Immature natural killer cell (primary cell): ENCODE data around the gene RASAL2. TPM values are rescaled to one million over a fixed set of nuclear protein-coding genes. Genes with fewer than 3 reads are reported as not detected.

Source experiments
- DNase-seq, 3 donors: peaks; one replicate each; pipeline ENCODE4 v3.0.0; 2022; ENCODE audit warnings: mixed read lengths in 1 of 3
- H3K27ac Mint-ChIP-seq, 6 donors: one replicate each; pipeline ENCODE4 v1.8.0; 2020; ENCODE audit warnings: mixed read lengths in 6 of 6, mild to moderate bottlenecking in 5 of 6, inconsistent platforms in 4 of 6, moderate library complexity in 3 of 6
- H3K27me3 Mint-ChIP-seq, 3 donors: one replicate each; pipeline ENCODE4 v1.8.0; 2020 to 2021; ENCODE audit warnings: low read depth in 3 of 3, mild to moderate bottlenecking in 3 of 3, mixed read lengths in 3 of 3, moderate library complexity in 3 of 3, inconsistent platforms in 1 of 3
- H3K36me3 Mint-ChIP-seq, 3 donors: one replicate each; pipeline ENCODE4 v1.8.0; 2020; ENCODE audit warnings: mixed read lengths in 3 of 3, inconsistent platforms in 2 of 3, mild to moderate bottlenecking in 2 of 3
- H3K4me1 Mint-ChIP-seq, 2 donors: one replicate each; pipeline ENCODE4 v1.8.0; 2020; ENCODE audit warnings: inconsistent platforms in 2 of 2, mild to moderate bottlenecking in 2 of 2, mixed read lengths in 2 of 2, moderate library complexity in 1 of 2
- H3K4me3 Mint-ChIP-seq, 5 donors: one replicate each; pipeline ENCODE4 v1.8.0; 2020; ENCODE audit warnings: mild to moderate bottlenecking in 5 of 5, mixed read lengths in 5 of 5, inconsistent platforms in 3 of 5, moderate library complexity in 3 of 5
- H3K9me3 Mint-ChIP-seq, 6 donors: one replicate each; pipeline ENCODE4 v1.8.0; 2020; ENCODE audit warnings: mild to moderate bottlenecking in 6 of 6, mixed read lengths in 6 of 6, inconsistent platforms in 4 of 6, moderate library complexity in 3 of 6
- polyA plus RNA-seq, 3 donors: library from polyadenylated mRNA; unstranded; fragments of 300-500 nt; fragmentation: Illumina TruSeq; gene quantifications; one replicate each; pipeline ENCODE4 v1.2.3, GENCODE V29; 2021

RASAL2 gene
- polyA plus RNA-seq, 3 donors from 2014 or later, result not detected

DNA sequence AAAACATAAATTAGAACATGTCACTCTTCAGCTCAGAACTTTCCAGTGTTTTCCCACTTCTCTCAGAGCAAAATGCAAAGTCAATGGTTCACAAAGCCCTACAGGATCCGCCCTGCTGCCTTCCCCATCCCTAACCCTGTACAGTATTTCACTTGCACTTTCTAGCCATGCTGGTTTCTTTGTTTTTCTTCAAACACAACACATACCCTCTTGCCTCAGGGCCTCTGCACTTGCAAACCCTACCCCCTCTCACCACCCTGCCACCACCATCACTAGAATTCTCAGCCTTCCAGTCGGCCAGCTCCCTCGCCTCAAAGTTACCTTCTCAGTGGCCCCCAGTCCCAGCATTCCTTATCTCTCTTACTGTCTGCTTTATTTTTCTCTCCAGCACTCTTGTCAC, 436.6 kb downstream of the RASAL2 start:
- Mint-ChIP-seq H3K36me3 (no peaks in the 10 kb centered on the region), H3K9me3 (no peaks in the 10 kb centered on the region), H3K4me3 (no peak overlapping the region), H3K4me1 (peaks cover 4 to 6% of the 10 kb centered on the region in 2 donors), H3K27me3 (peaks cover 0 to 2% (median 0%) of the 10 kb centered on the region in 3 donors), H3K27ac (no peak overlapping the region)
- DNase-seq, result no peak

DNA sequence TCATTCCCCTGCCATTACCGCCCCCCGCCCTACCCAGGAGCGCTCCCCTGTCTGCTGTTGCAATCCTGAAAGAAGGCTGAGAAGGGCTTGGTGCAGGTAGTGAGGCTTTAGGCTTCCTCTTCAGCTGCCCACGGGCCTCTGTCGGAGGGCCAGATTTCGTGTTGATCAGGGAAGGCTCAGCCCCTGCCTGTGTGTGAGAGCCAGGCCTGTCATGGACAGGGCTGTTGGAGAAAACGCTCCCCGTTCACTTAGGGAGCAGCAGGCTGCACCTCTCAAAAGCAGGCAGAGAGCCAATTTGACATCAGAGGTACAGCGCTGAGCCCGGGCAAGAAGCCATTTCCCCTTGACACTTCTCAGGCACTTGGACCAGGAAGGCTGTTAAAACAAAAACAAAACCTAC, 438.0 kb downstream of the RASAL2 start:
- H3K36me3 Mint-ChIP-seq, result no peaks in the 10 kb centered on the region
- H3K4me1 Mint-ChIP-seq, result peaks cover 4 to 6% of the 10 kb centered on the region in 2 donors
- no peaks in the 10 kb centered on the region for H3K9me3 Mint-ChIP-seq
- peak in 1 of 3 donors; percentile 5 for DNase-seq
- H3K27ac Mint-ChIP-seq, result no peak overlapping the region
- H3K4me3 Mint-ChIP-seq, result no peak overlapping the region
- H3K27me3 Mint-ChIP-seq, result peaks cover 0 to 2% (median 1%) of the 10 kb centered on the region in 3 donors

DNA sequence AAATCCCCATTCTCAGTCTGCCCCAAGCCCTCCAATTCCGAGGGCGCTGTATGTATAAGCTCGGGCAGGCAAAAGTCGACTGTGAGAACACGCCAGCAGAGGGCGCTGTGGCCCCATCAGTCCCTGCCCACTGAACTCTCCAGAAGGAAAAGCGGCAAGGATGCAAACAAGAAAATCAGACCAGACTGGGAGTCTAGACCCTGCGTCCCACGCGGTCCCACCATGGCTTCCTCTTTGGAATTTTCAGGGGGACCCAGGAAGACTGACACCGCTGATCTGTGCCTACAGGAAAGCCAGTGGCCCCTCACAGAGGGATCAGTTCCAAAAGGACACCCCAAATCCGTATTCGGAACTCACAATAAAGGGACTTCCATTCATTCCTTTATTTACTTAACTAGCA, 438.5 kb downstream of the RASAL2 start:
- no peak overlapping the region for H3K27ac Mint-ChIP-seq
- no peaks in the 10 kb centered on the region for H3K36me3 Mint-ChIP-seq
- H3K27me3 Mint-ChIP-seq, result peaks cover 0 to 2% (median 1%) of the 10 kb centered on the region in 3 donors
- peaks cover 4 to 6% of the 10 kb centered on the region in 2 donors for H3K4me1 Mint-ChIP-seq
- H3K9me3 Mint-ChIP-seq, result no peaks in the 10 kb centered on the region
- DNase-seq, result peak; percentile 62 to 67 (median 66)
- H3K4me3 Mint-ChIP-seq, result no peak overlapping the region

DNA sequence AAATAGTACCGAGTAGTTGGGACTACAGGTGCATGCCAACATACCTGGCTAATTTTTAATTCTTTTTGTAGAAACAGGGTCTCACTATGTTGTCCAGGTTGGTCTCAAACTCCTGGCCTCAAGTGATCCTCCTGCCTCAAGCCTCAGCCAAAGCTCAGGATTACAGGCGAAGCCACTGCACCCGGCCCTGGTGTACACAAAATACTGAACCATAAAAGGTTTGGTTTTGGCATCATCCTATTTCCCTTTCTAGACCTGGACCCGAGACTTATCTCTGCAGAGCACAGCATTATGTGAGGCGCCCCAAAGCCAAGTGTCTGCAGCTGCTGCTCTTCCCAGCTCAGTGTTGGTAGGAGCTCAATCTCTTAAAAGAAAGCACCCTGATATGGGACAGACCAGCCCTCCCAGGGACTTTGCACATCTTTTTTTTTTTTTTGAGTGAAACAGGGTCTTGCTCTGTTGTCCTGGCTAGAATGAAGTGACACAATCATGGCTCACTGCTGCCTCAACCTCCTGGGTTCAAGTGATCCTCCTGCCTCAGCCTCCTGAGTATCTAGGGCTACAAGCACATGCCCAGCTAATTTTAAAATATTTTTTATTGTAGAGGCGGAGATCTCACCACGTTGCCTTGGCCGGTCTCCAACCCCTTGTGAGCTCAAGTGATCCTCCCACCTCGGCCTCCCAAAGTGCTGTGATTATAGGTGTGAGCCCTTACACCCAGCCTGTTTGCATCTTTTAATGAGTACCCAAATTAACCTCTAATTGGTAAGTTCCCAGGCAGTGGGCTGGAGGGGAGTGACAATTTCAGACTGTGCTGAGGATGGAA, 439.4 kb downstream of the RASAL2 start:
- Mint-ChIP-seq H3K9me3 (no peaks in the 10 kb centered on the region), H3K27me3 (peaks cover 0 to 2% (median 1%) of the 10 kb centered on the region in 3 donors), H3K4me3 (no peak overlapping the region), H3K4me1 (peaks cover 4 to 6% of the 10 kb centered on the region in 2 donors), H3K36me3 (no peaks in the 10 kb centered on the region), H3K27ac (no peak overlapping the region)
- DNase-seq, result no peak

Other genes with a start within 250 kb of the RASAL2 start
- under 1 TPM in 1 of 3 donors, not detected in 2; 0.21 TPM for gene SEC16B, start 124.0 kb upstream of the RASAL2 start, polyA plus RNA-seq